ENCODE measurements around the gene ARRDC4.
A peak's percentile ranks its signal among the peaks of the same experiment; 100 is the strongest.

ARRDC4 gene

GRCh38 chr15:97960364-97961066 is at the start of gene ARRDC4:
TSS of gene ARRDC4 (plus strand) at chr15:97960703. CDS start at chr15:97960862, 159 bp downstream.
- CTCF ChIA-PET: interaction anchor here (0.7 kb wide), 2 partner anchors 21 to 57 kb away, joined by 3 to 4 read pairs; no protein-coding TSS in a partner anchor
- H3K36me3 ChIP-seq (ENCODE audit: control insufficient read depth in 2 of 2, insufficient read depth in 1 of 2, low read length in 2 of 2): peaks cover under 1% of the 10 kb centered on the region in 2 experiments; a peak in 1 of 3 replicates
- POLR2A ChIA-PET: no interaction called here
- H3K4me3 ChIP-seq (ENCODE audit: low read depth, low read length): peak within 1 kb of the TSS; percentile 74
- H3K4me1 ChIP-seq (ENCODE audit: control insufficient read depth, insufficient read depth, low read length): peaks cover 3% of the 10 kb centered on the region; the same call in 1 of the 2 replicates
- peak within 1 kb of the TSS; percentile 77 for H3K27ac ChIP-seq (ENCODE audit: extremely low read depth, low read depth, low read length)
- no peaks in the 10 kb centered on the region for H3K9me3 ChIP-seq (ENCODE audit: control insufficient read depth, insufficient read depth, low read depth, low read length)
- TF ChIP-seq ZNF140 (tag by site-specific recombination; IDR thresholded peaks at IDR 0.05) (no peak), KLF16 (tag by site-specific recombination; IDR thresholded peaks at IDR 0.05) (0 out of 2 replicates have a peak, but pooled peaks have one; percentile 22), SP2 (tag by site-specific recombination; IDR thresholded peaks at IDR 0.05) (peak; percentile 100), ZIC2 (tag by site-specific recombination; IDR thresholded peaks at IDR 0.05) (no peak), SP3 (tag by site-specific recombination; IDR thresholded peaks at IDR 0.05) (peak; percentile 95), ZBTB49 (tag by site-specific recombination; IDR thresholded peaks at IDR 0.05; ENCODE audit: low read depth) (no peak), ZXDB (tag by site-specific recombination; IDR thresholded peaks at IDR 0.05) (0 out of 2 replicates have a peak, but pooled peaks have one; percentile 58), SP7 (tag by site-specific recombination; IDR thresholded peaks at IDR 0.05) (peak; percentile 69; the same call in 1 of the 2 replicates), EGR2 (tag by site-specific recombination; IDR thresholded peaks at IDR 0.05; ENCODE audit: low read depth) (peak; percentile 92), ZBTB8A (tag by site-specific recombination; IDR thresholded peaks at IDR 0.05) (peak; percentile 76), ZNF660 (tag by site-specific recombination; IDR thresholded peaks at IDR 0.05) (peak; percentile 82), ZNF707 (tag by site-specific recombination; IDR thresholded peaks at IDR 0.05) (no peak), ZBTB26 (tag by site-specific recombination; optimal IDR thresholded peaks at IDR 0.05) (peak; percentile 76), REST (tag by site-specific recombination; IDR thresholded peaks at IDR 0.05) (no peak), KLF8 (tag by site-specific recombination; IDR thresholded peaks at IDR 0.05) (peak; percentile 36; the same call in 1 of the 2 replicates), ZNF155 (tag by site-specific recombination; IDR thresholded peaks at IDR 0.05) (no peak), HOXA7 (CRISPR knock-in tag; IDR thresholded peaks at IDR 0.05; ENCODE audit: borderline replicate concordance) (0 out of 2 replicates have a peak, but pooled peaks have one; percentile 58), PATZ1 (tag by site-specific recombination; IDR thresholded peaks at IDR 0.05) (peak; percentile 78), FEZF1 (tag by site-specific recombination; IDR thresholded peaks at IDR 0.05) (peak; percentile 94), ZEB2 (tag by site-specific recombination; IDR thresholded peaks at IDR 0.05) (peak; percentile 50; the same call in 1 of the 2 replicates), ZBTB44 (tag by site-specific recombination; IDR thresholded peaks at IDR 0.05) (no peak), ZFP3 (tag by site-specific recombination; IDR thresholded peaks at IDR 0.05; ENCODE audit: low read depth) (no peak), ZFHX2 (tag by site-specific recombination; conservative IDR thresholded peaks at IDR 0.05) (peak; percentile 98), ZBTB48 (tag by site-specific recombination; IDR thresholded peaks at IDR 0.05) (no peak), KLF9 (tag by site-specific recombination; IDR thresholded peaks at IDR 0.05; ENCODE audit: low read depth) (peak; percentile 48; the same call in 1 of the 2 replicates)
